Osteoblast (primary cell): ENCODE data around the gene SYCN. TPM values are rescaled to one million over a fixed set of nuclear protein-coding genes. Genes with fewer than 3 reads are reported as not detected.

ENCODE experiments used
- DNase-seq: peaks from one replicate; pipeline ENCODE4 v3.0.0; 2011; ENCODE audit warnings: low spot score, mixed read lengths; ENCODE audit not compliant: insufficient read length; ENCODE audit errors: missing footprints
- H2AFZ ChIP-seq: 2 replicates; pipeline ENCODE4 v1.6.0; 2011; ENCODE audit warnings: mild to moderate bottlenecking, low read length
- H3K27ac ChIP-seq: 2 replicates; pipeline ENCODE4 v1.5.1; 2011; ENCODE audit warnings: mild to moderate bottlenecking, low read depth, low read length, moderate library complexity
- H3K27me3 ChIP-seq: 2 replicates; pipeline ENCODE4 v1.6.0; 2012; ENCODE audit warnings: mild to moderate bottlenecking, control low read depth, inconsistent platforms, low read length, moderate library complexity; ENCODE audit not compliant: insufficient read depth
- H3K36me3 ChIP-seq: 2 replicates; pipeline ENCODE4 v1.5.1; 2011; ENCODE audit warnings: mild to moderate bottlenecking, low read length, control low read depth, moderate library complexity; ENCODE audit not compliant: insufficient read depth
- H3K4me1 ChIP-seq: 2 replicates; pipeline ENCODE4 v1.5.1; 2011; ENCODE audit warnings: mild to moderate bottlenecking, low read length, control low read depth, moderate library complexity; ENCODE audit not compliant: insufficient read depth
- H3K4me2 ChIP-seq: 2 replicates; pipeline ENCODE4 v1.6.0; 2011; ENCODE audit warnings: mild to moderate bottlenecking, low read length; ENCODE audit not compliant: insufficient read depth
- H3K4me3 ChIP-seq: fragments of 200-600 bp; sonication (generic); 3 replicates; pipeline ENCODE4 v1.5.1; 2012; ENCODE audit warnings: mild to moderate bottlenecking, low read length, inconsistent platforms; ENCODE audit not compliant: insufficient read depth
- H3K79me2 ChIP-seq: 2 replicates; pipeline ENCODE4 v1.6.0; 2012; ENCODE audit warnings: mild to moderate bottlenecking, low read length, control low read depth, inconsistent platforms; ENCODE audit not compliant: insufficient read depth
- H3K9me3 ChIP-seq: 2 replicates; pipeline ENCODE4 v1.5.1; 2011; ENCODE audit warnings: low read depth, low read length, control low read depth
- H4K20me1 ChIP-seq: 2 replicates; pipeline ENCODE4 v1.6.0; 2012; ENCODE audit warnings: mild to moderate bottlenecking, low read length, control low read depth; ENCODE audit not compliant: insufficient read depth
- CTCF ChIP-seq: IDR thresholded peaks from 2 replicates; pipeline ENCODE4 v1.5.1; 2011; ENCODE audit warnings: mild to moderate bottlenecking, low read depth, low read length, moderate library complexity; ENCODE audit errors: extremely low read depth
- total RNA-seq: library from RNA; depleted of rRNA; stranded (reverse); fragments of >200 nt; gene quantifications from 2 replicates; pipeline ENCODE4 v1.2.3, GENCODE V29; 2012

The SYCN gene
- total RNA-seq, 1 donor, result not detected

- H3K4me2 ChIP-seq, result no peak overlapping the region
- H3K36me3 ChIP-seq, result no peaks in the 10 kb centered on the region
- H3K9me3 ChIP-seq, result no peaks in the 10 kb centered on the region
- no peaks in the 10 kb centered on the region for H4K20me1 ChIP-seq
- no peak for DNase-seq
- H3K4me1 ChIP-seq, result no peaks in the 10 kb centered on the region
- H3K27ac ChIP-seq, result no peak overlapping the region
- peaks cover 8% of the 10 kb centered on the region for H3K27me3 ChIP-seq
- TF ChIP-seq CTCF, result no peak
- H3K79me2 ChIP-seq, result no peaks in the 10 kb centered on the region
- no peak overlapping the region for H3K4me3 ChIP-seq
- no peak overlapping the region for H2AFZ ChIP-seq
Measured at GRCh38 chr19:39209196-39209595, 5.1 kb upstream of the SYCN start.

- H3K4me3 ChIP-seq, result no peak overlapping the region
- H3K4me2 ChIP-seq, result no peak overlapping the region
- peak; percentile 54 for DNase-seq
- H2AFZ ChIP-seq, result no peak overlapping the region
- no peak overlapping the region for H3K27ac ChIP-seq
- peaks cover 14% of the 10 kb centered on the region for H3K27me3 ChIP-seq
- no peaks in the 10 kb centered on the region for H4K20me1 ChIP-seq
- TF ChIP-seq CTCF, result no peak
- no peaks in the 10 kb centered on the region for H3K9me3 ChIP-seq
- no peaks in the 10 kb centered on the region for H3K36me3 ChIP-seq
- H3K79me2 ChIP-seq, result no peaks in the 10 kb centered on the region
- no peaks in the 10 kb centered on the region for H3K4me1 ChIP-seq
Measured at GRCh38 chr19:39208175-39208795, 4.2 kb upstream of the SYCN start.

- H3K9me3 ChIP-seq, result no peaks in the 10 kb centered on the region
- H3K27me3 ChIP-seq, result peaks cover 24% of the 10 kb centered on the region
- peak; percentile 29 for DNase-seq
- H3K4me3 ChIP-seq, result no peak overlapping the region
- no peaks in the 10 kb centered on the region for H3K36me3 ChIP-seq
- H4K20me1 ChIP-seq, result no peaks in the 10 kb centered on the region
- no peak for TF ChIP-seq CTCF
- no peak overlapping the region for H2AFZ ChIP-seq
- no peaks in the 10 kb centered on the region for H3K79me2 ChIP-seq
- no peaks in the 10 kb centered on the region for H3K4me1 ChIP-seq
- H3K27ac ChIP-seq, result no peak overlapping the region
- H3K4me2 ChIP-seq, result no peak overlapping the region
Measured at GRCh38 chr19:39207293-39207836, 3.3 kb upstream of the SYCN start.

- Histone ChIP-seq H3K27me3 (peaks cover 26% of the 10 kb centered on the region), H2AFZ (no peak overlapping the region), H4K20me1 (no peaks in the 10 kb centered on the region), H3K4me1 (no peaks in the 10 kb centered on the region), H3K27ac (no peak overlapping the region), H3K36me3 (no peaks in the 10 kb centered on the region), H3K9me3 (no peaks in the 10 kb centered on the region), H3K79me2 (no peaks in the 10 kb centered on the region), H3K4me2 (no peak overlapping the region), H3K4me3 (no peak overlapping the region)
- TF ChIP-seq CTCF, result no peak
- peak; percentile 39 for DNase-seq
Measured at GRCh38 chr19:39206122-39206521, 2.1 kb upstream of the SYCN start.
